K562 (cell line): ENCODE data around the gene BOLA1. TPM values are rescaled to one million over a fixed set of nuclear protein-coding genes. Genes with fewer than 3 reads are reported as not detected.

Experiments used
- ARID2 ChIP-seq: fragments of 450-650 bp; IDR thresholded peaks from 2 replicates; pipeline ENCODE4 v1.6.1; 2017; ENCODE audit warnings: antibody characterized with exemption, mild to moderate bottlenecking
- ASH1L ChIP-seq: fragments of 450-650 bp; IDR thresholded peaks from 2 replicates; pipeline ENCODE4 v1.6.1; 2018; ENCODE audit warnings: borderline replicate concordance, mild to moderate bottlenecking, low read depth; ENCODE audit not compliant: partially characterized antibody
- FOXK2 ChIP-seq, 2 experiments: fragments of 450-650 bp; IDR thresholded peaks in 1 of 2; conservative IDR thresholded peaks in 1 of 2; 2 replicates each; pipeline ENCODE4 v1.6.1; 2016; ENCODE audit warnings: low read depth in 2 of 2, mild to moderate bottlenecking in 1 of 2
- LEF1 ChIP-seq: fragments of 450-650 bp; IDR thresholded peaks from 2 replicates; pipeline ENCODE4 v1.6.1; 2016; ENCODE audit warnings: mild to moderate bottlenecking
- MCM7 ChIP-seq, 2 experiments: fragments of 450-650 bp; IDR thresholded peaks; 2 replicates each; pipeline ENCODE4 v1.6.1; 2016 to 2018
- MIER1 ChIP-seq: fragments of 450-650 bp; IDR thresholded peaks from 2 replicates; pipeline ENCODE4 v1.6.1; 2016; ENCODE audit warnings: antibody characterized with exemption, mild to moderate bottlenecking, low read depth
- NKRF ChIP-seq: fragments of 450-650 bp; IDR thresholded peaks from 2 replicates; pipeline ENCODE4 v1.6.1; 2016; ENCODE audit warnings: borderline replicate concordance
- NR3C1 ChIP-seq: sonication (generic); formaldehyde crosslinking; IDR thresholded peaks from 2 replicates; pipeline ENCODE4 v1.8.1; 2022; ENCODE audit warnings: missing genetic modification reagents
- PML ChIP-seq: IDR thresholded peaks from 2 replicates; pipeline ENCODE4 v1.6.1; 2012; ENCODE audit warnings: low read length, inconsistent platforms
- RFX1 ChIP-seq: fragments of 450-650 bp; IDR thresholded peaks from 2 replicates; pipeline ENCODE4 v1.6.1; 2016; ENCODE audit warnings: mild to moderate bottlenecking, moderate library complexity
- SMARCA4 ChIP-seq: fragments of 450-650 bp; IDR thresholded peaks from 2 replicates; pipeline ENCODE4 v1.6.1; 2016
- TEAD1 ChIP-seq, 2 experiments: fragments of 450-650 bp in 1 of 2; sonication (generic) in 1 of 2; formaldehyde crosslinking; IDR thresholded peaks; 2 replicates each; pipeline versions ENCODE4 v1.4.0 to v1.8.0; 2020 to 2022; ENCODE audit warnings: mild to moderate bottlenecking in 2 of 2, missing genetic modification reagents in 1 of 2
- ZNF12 ChIP-seq: sonication (generic); formaldehyde crosslinking; IDR thresholded peaks from 2 replicates; pipeline ENCODE4 v1.4.0; 2020; ENCODE audit warnings: mild to moderate bottlenecking, missing genetic modification reagents
- ZNF253 ChIP-seq: fragments of 250-450 bp; sonication (Bioruptor Pico); conservative IDR thresholded peaks from 2 replicates; pipeline ENCODE4 v1.6.1; 2021; ENCODE audit warnings: mild to moderate bottlenecking
- polyA plus RNA-seq, 8 experiments: library from polyadenylated mRNA; depleted of rRNA in 4 of 8; stranded (reverse) in 5 of 8; unstranded in 3 of 8; fragments of >200 nt; fragmentation: Nextera tagmentation in 2 of 8; fragmentation: Illumina TruSeq in 1 of 8; extraction: Ambion mirVana in 2 of 8; extraction: Trizol in 1 of 8; gene quantifications; 2 replicates each; pipeline versions ENCODE4 v1.2.1 to v1.2.3, GENCODE V29; 2011 to 2014; ENCODE audit warnings: inconsistent platforms in 1 of 8, missing spikeins in 1 of 8
- total RNA-seq, 7 experiments: library from RNA; depleted of rRNA in 6 of 7; stranded (reverse); fragments of >200 nt in 6 of 7; fragmentation: Illumina TruSeq in 2 of 7; extraction: Trizol in 2 of 7; gene quantifications; 2 replicates each; pipeline versions ENCODE4 v1.2.1 to v1.2.3, GENCODE V29; 2011 to 2021; ENCODE audit warnings: low replicate concordance in 1 of 7
- TF ChIP-seq, protein P1 (sequence below): sonication (generic); formaldehyde crosslinking; IDR thresholded peaks from 2 replicates; pipeline ENCODE4 v1.8.0; 2023; ENCODE audit warnings: missing genetic modification reagents, mild to moderate bottlenecking, borderline replicate concordance
- TF ChIP-seq, protein P2 (sequence below): fragments of 200-800 bp; sonication (Bioruptor generic); IDR thresholded peaks from 2 replicates; pipeline ENCODE4 v1.6.1; 2017; ENCODE audit warnings: missing genetic modification characterization, missing compliant biosample characterization

Gene BOLA1
- total and polyA plus RNA-seq, 9 of the 15 experiments (the other 6 are each of a cell fraction or from before 2014, with no cell fraction given), result 0.18 to 1.2 (median 0.40) TPM; not detected in 2

DNA sequence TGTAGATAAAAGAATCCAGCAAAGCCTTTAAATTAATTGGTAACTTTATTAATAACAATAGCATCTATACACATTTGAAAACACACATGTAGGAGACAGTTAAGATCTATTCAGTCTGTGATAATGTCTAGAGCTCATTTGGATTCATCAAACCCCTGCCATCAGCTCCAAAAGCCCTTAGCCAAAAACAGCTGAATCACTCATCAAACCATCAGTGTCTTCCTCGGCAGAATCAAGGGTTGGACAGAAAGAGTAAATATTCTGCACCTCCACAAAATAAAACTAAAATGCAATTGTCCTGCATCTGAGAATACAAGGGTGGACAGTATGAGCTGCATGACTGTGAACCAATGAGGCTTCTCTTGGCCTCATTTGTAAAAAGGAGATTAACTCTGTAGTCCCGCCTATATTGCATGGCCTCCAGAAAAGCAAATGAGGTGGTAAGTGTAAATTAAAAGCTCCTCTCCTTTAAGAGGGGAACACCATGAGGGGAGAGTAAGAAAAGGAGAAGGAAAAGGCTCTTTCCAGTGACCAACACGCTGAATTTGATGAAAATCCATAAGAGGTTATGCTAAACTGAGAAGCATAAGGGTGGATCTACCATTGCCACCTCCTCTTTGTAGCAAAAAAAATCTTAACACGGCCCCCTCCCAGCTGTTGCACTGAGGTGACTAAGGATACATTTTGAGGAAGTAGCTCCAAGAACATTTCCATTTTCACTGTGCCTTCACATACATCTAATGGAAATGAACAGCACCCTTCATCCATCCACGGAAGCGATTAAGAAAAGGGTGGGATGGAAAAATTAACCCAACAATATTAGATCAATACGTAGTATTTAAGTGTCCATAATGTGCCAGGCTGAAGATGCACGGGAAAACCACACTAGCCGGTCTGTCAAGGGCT, 14.7 kb upstream of the BOLA1 start (continued):
- no peak for TF ChIP-seq MIER1
- no peak for TF ChIP-seq MCM7 (IDR thresholded peaks at IDR 0.05)
- TF ChIP-seq ZNF12 (CRISPR knock-in tag), result no peak
- peak; percentile 28 for TF ChIP-seq SMARCA4
- TF ChIP-seq, protein P1, sequence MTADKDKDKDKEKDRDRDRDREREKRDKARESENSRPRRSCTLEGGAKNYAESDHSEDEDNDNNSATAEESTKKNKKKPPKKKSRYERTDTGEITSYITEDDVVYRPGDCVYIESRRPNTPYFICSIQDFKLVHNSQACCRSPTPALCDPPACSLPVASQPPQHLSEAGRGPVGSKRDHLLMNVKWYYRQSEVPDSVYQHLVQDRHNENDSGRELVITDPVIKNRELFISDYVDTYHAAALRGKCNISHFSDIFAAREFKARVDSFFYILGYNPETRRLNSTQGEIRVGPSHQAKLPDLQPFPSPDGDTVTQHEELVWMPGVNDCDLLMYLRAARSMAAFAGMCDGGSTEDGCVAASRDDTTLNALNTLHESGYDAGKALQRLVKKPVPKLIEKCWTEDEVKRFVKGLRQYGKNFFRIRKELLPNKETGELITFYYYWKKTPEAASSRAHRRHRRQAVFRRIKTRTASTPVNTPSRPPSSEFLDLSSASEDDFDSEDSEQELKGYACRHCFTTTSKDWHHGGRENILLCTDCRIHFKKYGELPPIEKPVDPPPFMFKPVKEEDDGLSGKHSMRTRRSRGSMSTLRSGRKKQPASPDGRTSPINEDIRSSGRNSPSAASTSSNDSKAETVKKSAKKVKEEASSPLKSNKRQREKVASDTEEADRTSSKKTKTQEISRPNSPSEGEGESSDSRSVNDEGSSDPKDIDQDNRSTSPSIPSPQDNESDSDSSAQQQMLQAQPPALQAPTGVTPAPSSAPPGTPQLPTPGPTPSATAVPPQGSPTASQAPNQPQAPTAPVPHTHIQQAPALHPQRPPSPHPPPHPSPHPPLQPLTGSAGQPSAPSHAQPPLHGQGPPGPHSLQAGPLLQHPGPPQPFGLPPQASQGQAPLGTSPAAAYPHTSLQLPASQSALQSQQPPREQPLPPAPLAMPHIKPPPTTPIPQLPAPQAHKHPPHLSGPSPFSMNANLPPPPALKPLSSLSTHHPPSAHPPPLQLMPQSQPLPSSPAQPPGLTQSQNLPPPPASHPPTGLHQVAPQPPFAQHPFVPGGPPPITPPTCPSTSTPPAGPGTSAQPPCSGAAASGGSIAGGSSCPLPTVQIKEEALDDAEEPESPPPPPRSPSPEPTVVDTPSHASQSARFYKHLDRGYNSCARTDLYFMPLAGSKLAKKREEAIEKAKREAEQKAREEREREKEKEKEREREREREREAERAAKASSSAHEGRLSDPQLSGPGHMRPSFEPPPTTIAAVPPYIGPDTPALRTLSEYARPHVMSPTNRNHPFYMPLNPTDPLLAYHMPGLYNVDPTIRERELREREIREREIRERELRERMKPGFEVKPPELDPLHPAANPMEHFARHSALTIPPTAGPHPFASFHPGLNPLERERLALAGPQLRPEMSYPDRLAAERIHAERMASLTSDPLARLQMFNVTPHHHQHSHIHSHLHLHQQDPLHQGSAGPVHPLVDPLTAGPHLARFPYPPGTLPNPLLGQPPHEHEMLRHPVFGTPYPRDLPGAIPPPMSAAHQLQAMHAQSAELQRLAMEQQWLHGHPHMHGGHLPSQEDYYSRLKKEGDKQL, result no peak
- no peak for TF ChIP-seq LEF1
- TF ChIP-seq ZNF253 (CRISPR knock-in tag), result no peak
- TF ChIP-seq ASH1L, result no peak
- TF ChIP-seq TEAD1 (CRISPR knock-in tag; IDR thresholded peaks at IDR 0.05), result no peak; a peak in 1 of 4 replicates
- TF ChIP-seq ARID2, result no peak
- TF ChIP-seq NR3C1 (CRISPR knock-in tag), result no peak
- TF ChIP-seq FOXK2 (conservative IDR thresholded peaks at IDR 0.05 in 1 of 2, IDR thresholded peaks at IDR 0.05 in 1 of 2; ENCODE audit: low read depth in 2 of 2), result peak in 1 of 2 experiments; percentile 73; a peak in 1 of 4 replicates
- 0 out of 2 replicates have a peak, but pooled peaks have one; percentile 62 for TF ChIP-seq PML
- no peak for TF ChIP-seq RFX1
- TF ChIP-seq NKRF, result 0 out of 2 replicates have a peak, but pooled peaks have one; percentile 28
- TF ChIP-seq, protein P2, sequence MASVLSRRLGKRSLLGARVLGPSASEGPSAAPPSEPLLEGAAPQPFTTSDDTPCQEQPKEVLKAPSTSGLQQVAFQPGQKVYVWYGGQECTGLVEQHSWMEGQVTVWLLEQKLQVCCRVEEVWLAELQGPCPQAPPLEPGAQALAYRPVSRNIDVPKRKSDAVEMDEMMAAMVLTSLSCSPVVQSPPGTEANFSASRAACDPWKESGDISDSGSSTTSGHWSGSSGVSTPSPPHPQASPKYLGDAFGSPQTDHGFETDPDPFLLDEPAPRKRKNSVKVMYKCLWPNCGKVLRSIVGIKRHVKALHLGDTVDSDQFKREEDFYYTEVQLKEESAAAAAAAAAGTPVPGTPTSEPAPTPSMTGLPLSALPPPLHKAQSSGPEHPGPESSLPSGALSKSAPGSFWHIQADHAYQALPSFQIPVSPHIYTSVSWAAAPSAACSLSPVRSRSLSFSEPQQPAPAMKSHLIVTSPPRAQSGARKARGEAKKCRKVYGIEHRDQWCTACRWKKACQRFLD (CRISPR knock-in tag), result peak; percentile 48; the same call in 1 of the 2 replicates
